GM23338 (cell line): Measurements from ENCODE around the gene INPP5D. TPM values are rescaled to one million over a fixed set of nuclear protein-coding genes. Genes with fewer than 3 reads are reported as not detected.

Experiments
- ATAC-seq: fragments of 200-7000 bp; cut with Tn5 transposase; 3 replicates; pipeline ENCODE4 v1.9.1; 2020
- DNase-seq: peaks from one replicate; pipeline ENCODE4 v3.0.0-alpha.2; 2015; ENCODE audit warnings: low spot score
- H2AFZ ChIP-seq: fragments of 200-600 bp; sonication (generic); 2 replicates; pipeline ENCODE4 v1.8.0; 2016; ENCODE audit warnings: antibody characterized with exemption, mild to moderate bottlenecking, moderate library complexity
- H3F3A ChIP-seq: fragments of 200-600 bp; sonication (generic); replicated peaks from 2 replicates; pipeline ENCODE4 v1.8.0; 2017; ENCODE audit warnings: antibody characterized with exemption, mixed run types, low read depth
- H3K27ac ChIP-seq: fragments of 200-600 bp; sonication (generic); 2 replicates; pipeline ENCODE4 v1.6.1; 2016; ENCODE audit warnings: low read depth
- H3K27me3 ChIP-seq: fragments of 200-600 bp; sonication (generic); 2 replicates; pipeline ENCODE4 v1.8.0; 2016; ENCODE audit warnings: mild to moderate bottlenecking, mixed run types, moderate library complexity; ENCODE audit not compliant: insufficient read depth
- H3K36me3 ChIP-seq: fragments of 200-600 bp; sonication (generic); 2 replicates; pipeline ENCODE4 v1.8.0; 2016; ENCODE audit warnings: mild to moderate bottlenecking; ENCODE audit not compliant: insufficient read depth
- H3K4me1 ChIP-seq: fragments of 200-600 bp; sonication (generic); 2 replicates; pipeline ENCODE4 v1.8.0; 2016; ENCODE audit warnings: mild to moderate bottlenecking, moderate library complexity; ENCODE audit not compliant: insufficient read depth
- H3K4me2 ChIP-seq: fragments of 200-600 bp; sonication (generic); 2 replicates; pipeline ENCODE4 v1.7.1; 2017; ENCODE audit warnings: mixed run types
- H3K4me3 ChIP-seq: fragments of 200-600 bp; sonication (generic); 2 replicates; pipeline ENCODE4 v1.6.1; 2016; ENCODE audit warnings: mixed run types
- H3K79me2 ChIP-seq: fragments of 200-600 bp; sonication (generic); replicated peaks from 2 replicates; pipeline ENCODE4 v1.8.0; 2017; ENCODE audit warnings: mild to moderate bottlenecking; ENCODE audit not compliant: insufficient read depth
- H3K9me2 ChIP-seq: fragments of 200-600 bp; sonication (generic); 2 replicates; pipeline ENCODE4 v1.8.0; 2017; ENCODE audit not compliant: insufficient read depth
- H4K20me1 ChIP-seq: fragments of 200-600 bp; sonication (generic); replicated peaks from 2 replicates; pipeline ENCODE4 v1.8.0; 2017; ENCODE audit warnings: mild to moderate bottlenecking; ENCODE audit not compliant: insufficient read depth
- H3K27ac Mint-ChIP-seq: 2 replicates; pipeline ENCODE4 v1.8.0; 2020; ENCODE audit warnings: inconsistent platforms, mild to moderate bottlenecking, moderate library complexity, mixed read lengths
- H3K27me3 Mint-ChIP-seq: 3 replicates; pipeline ENCODE4 v1.8.0; 2022; ENCODE audit warnings: low read depth, mild to moderate bottlenecking, moderate library complexity, mixed read lengths, inconsistent platforms; ENCODE audit not compliant: insufficient read depth, poor library complexity
- H3K36me3 Mint-ChIP-seq: 3 replicates; pipeline ENCODE4 v1.8.0; 2021; ENCODE audit warnings: low read depth, mild to moderate bottlenecking, inconsistent platforms, moderate library complexity, mixed read lengths
- H3K4me1 Mint-ChIP-seq: 3 replicates; pipeline ENCODE4 v1.8.0; 2020; ENCODE audit warnings: mild to moderate bottlenecking, inconsistent platforms, mixed read lengths
- H3K4me3 Mint-ChIP-seq: 3 replicates; pipeline ENCODE4 v1.8.0; 2021; ENCODE audit warnings: moderate library complexity, mild to moderate bottlenecking, inconsistent platforms, mixed read lengths
- H3K9me3 Mint-ChIP-seq: 3 replicates; pipeline ENCODE4 v1.8.0; 2020; ENCODE audit warnings: moderate library complexity, mild to moderate bottlenecking, inconsistent platforms, mixed read lengths
- CREB1 ChIP-seq: fragments of 250-450 bp; sonication (Bioruptor Pico); IDR thresholded peaks from 2 replicates; pipeline ENCODE4 v1.5.0; 2020; ENCODE audit warnings: low read depth, mild to moderate bottlenecking, moderate library complexity
- CTCF ChIP-seq, 2 experiments: fragments of 200-600 bp in 1 of 2; sonication (generic) in 1 of 2; conservative IDR thresholded peaks; 2 replicates each; pipeline versions ENCODE4 v1.5.1 to v1.6.1; 2016 to 2017; ENCODE audit warnings: antibody characterized with exemption in 2 of 2, low read depth in 2 of 2, mild to moderate bottlenecking in 2 of 2, moderate library complexity in 1 of 2
- EZH2phosphoT487 ChIP-seq: fragments of 200-600 bp; sonication (generic); IDR thresholded peaks from one replicate; pipeline ENCODE4 v1.8.1; 2018; ENCODE audit warnings: antibody characterized with exemption; ENCODE audit not compliant: unreplicated experiment
- JUNB ChIP-seq: IDR thresholded peaks from one replicate; pipeline ENCODE4 v1.6.1; 2016; ENCODE audit warnings: antibody characterized with exemption; ENCODE audit not compliant: unreplicated experiment
- NANOG ChIP-seq: IDR thresholded peaks from 2 replicates; pipeline ENCODE4 v1.6.1; 2016; ENCODE audit warnings: antibody characterized with exemption, borderline replicate concordance
- REST ChIP-seq: IDR thresholded peaks from one replicate; pipeline ENCODE4 v1.6.1; 2018; ENCODE audit warnings: antibody characterized with exemption; ENCODE audit not compliant: unreplicated experiment
- ZNF331 ChIP-seq: fragments of 250-450 bp; sonication (Bioruptor Pico); IDR thresholded peaks from 2 replicates; pipeline ENCODE4 v1.5.0; 2020; ENCODE audit warnings: low read depth, mild to moderate bottlenecking, moderate library complexity
- polyA plus RNA-seq: library from polyadenylated mRNA; unstranded; fragments of >200 nt; fragmentation: Nextera tagmentation; extraction: Ambion mirVana; gene quantifications from 2 replicates; pipeline ENCODE4 v1.2.1, GENCODE V29; 2016
- total RNA-seq: library from RNA; depleted of rRNA; stranded (reverse); fragments of >200 nt; shearing (Covaris generic); gene quantifications from 2 replicates; pipeline ENCODE4 v1.2.3, GENCODE V29; 2014

Gene INPP5D
- total and polyA plus RNA-seq, 2 experiments from 2014 or later: 6.6 to 8.3 TPM

- TF ChIP-seq REST (no peak), JUNB (no peak), NANOG (no peak), EZH2phosphoT487 (no peak), ZNF331 (CRISPR knock-in tag) (no peak), CREB1 (no peak)
Observed at GRCh38 chr2:233072838-233073237, 12.7 kb downstream of the INPP5D start (continued).

GRCh38 chr2:233074106-233074505, 14.0 kb downstream of the INPP5D start:
- H4K20me1 ChIP-seq: no peaks in the 10 kb centered on the region
- no peak overlapping the region for H2AFZ ChIP-seq
- H3K27ac ChIP-seq: no peak overlapping the region
- Mint-ChIP-seq H3K36me3 (no peaks in the 10 kb centered on the region), H3K27ac (no peak overlapping the region), H3K27me3 (peaks cover 6% of the 10 kb centered on the region), H3K4me1 (peaks cover 2% of the 10 kb centered on the region; the same call in 1 of the 3 replicates), H3K9me3 (peaks cover 4% of the 10 kb centered on the region; the same call in 2 of the 3 replicates), H3K4me3 (no peak overlapping the region)
- H3K9me2 ChIP-seq: no peaks in the 10 kb centered on the region
- H3F3A ChIP-seq: no peaks in the 10 kb centered on the region
- no peaks in the 10 kb centered on the region for H3K27me3 ChIP-seq
- TF ChIP-seq EZH2phosphoT487 (no peak), CTCF (conservative IDR thresholded peaks at IDR 0.05; ENCODE audit: low read depth in 2 of 2) (peak; percentile 17 to 56; a peak in 3 of 4 replicates)
- H3K79me2 ChIP-seq: no peaks in the 10 kb centered on the region
- ATAC-seq: peak; percentile 70
- H3K4me3 ChIP-seq: no peak overlapping the region
- H3K36me3 ChIP-seq: no peaks in the 10 kb centered on the region
- H3K4me2 ChIP-seq: no peak overlapping the region
- H3K4me1 ChIP-seq: peaks cover 7% of the 10 kb centered on the region; the same call in 1 of the 2 replicates
- peak; percentile 55 for DNase-seq
